Prostate gland (tissue), 2 donors: Measurements from ENCODE around the gene TRMU.

ENCODE experiments used
- POLR2A ChIP-seq: fragments of 450-650 bp; IDR thresholded peaks from one replicate; pipeline ENCODE4 v1.6.1; 2016; ENCODE audit warnings: antibody characterized with exemption, mild to moderate bottlenecking
- POLR2AphosphoS5 ChIP-seq: sonication (generic); formaldehyde crosslinking; IDR thresholded peaks from one replicate; pipeline ENCODE4 v1.6.1; 2017; ENCODE audit warnings: antibody characterized with exemption
- TF ChIP-seq, protein P1 (sequence below), 4 experiments: fragments of 200-600 bp in 2 of 4; fragments of 450-650 bp in 2 of 4; sonication (generic) in 2 of 4; IDR thresholded peaks; 1 replicate in 3 of 4; 2 replicates in 1 of 4; pipeline ENCODE4 v1.5.1; 2016 to 2019; ENCODE audit warnings: antibody characterized with exemption in 4 of 4, mild to moderate bottlenecking in 2 of 4, moderate library complexity in 2 of 4

DNA sequence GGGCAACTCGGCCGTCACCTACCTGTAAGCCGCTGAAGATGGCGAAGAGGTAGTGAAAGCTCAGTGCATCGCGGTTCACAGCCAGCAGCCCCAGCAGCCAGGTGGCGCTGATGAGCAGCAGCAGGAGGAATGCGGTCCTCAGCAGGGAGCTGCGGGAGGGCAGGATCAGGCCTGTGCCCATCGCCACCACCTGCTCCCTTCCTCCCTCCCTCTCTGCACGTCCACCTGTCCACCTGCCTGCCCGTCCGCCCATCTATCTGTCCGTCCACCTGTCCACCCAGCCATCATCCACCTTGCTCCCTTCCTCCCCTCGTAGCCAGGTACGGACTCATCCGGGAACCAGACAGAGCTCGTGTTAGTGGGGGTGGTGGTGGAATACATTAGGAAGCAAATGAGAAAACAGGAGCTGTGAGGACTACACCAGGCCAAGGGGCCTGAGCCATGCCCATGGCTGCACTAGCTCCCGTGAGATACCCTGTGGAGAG, 32.2 kb downstream of the TRMU start:
- TF ChIP-seq, protein P1, sequence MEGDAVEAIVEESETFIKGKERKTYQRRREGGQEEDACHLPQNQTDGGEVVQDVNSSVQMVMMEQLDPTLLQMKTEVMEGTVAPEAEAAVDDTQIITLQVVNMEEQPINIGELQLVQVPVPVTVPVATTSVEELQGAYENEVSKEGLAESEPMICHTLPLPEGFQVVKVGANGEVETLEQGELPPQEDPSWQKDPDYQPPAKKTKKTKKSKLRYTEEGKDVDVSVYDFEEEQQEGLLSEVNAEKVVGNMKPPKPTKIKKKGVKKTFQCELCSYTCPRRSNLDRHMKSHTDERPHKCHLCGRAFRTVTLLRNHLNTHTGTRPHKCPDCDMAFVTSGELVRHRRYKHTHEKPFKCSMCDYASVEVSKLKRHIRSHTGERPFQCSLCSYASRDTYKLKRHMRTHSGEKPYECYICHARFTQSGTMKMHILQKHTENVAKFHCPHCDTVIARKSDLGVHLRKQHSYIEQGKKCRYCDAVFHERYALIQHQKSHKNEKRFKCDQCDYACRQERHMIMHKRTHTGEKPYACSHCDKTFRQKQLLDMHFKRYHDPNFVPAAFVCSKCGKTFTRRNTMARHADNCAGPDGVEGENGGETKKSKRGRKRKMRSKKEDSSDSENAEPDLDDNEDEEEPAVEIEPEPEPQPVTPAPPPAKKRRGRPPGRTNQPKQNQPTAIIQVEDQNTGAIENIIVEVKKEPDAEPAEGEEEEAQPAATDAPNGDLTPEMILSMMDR (IDR thresholded peaks at IDR 0.05), result peak; percentile 88 to 98 (median 96)
- peak; percentile 75 for TF ChIP-seq POLR2AphosphoS5
- TF ChIP-seq POLR2A, result no peak
